ENCODE data around the gene FAR2.

Gene FAR2

GRCh38 chr12:29306682-29307081 lies 157.6 kb downstream of the FAR2 start:
- FAIRE-seq (no peak), DNase-seq (ENCODE audit: insufficient read length, low spot score) (no peak)
- TF ChIP-seq POLR2A (IDR thresholded peaks at IDR 0.05; ENCODE audit: low read depth, low read length) (no peak), PAX5 (IDR thresholded peaks at IDR 0.05; ENCODE audit: insufficient read depth, low read length, severe bottlenecking) (no peak), TAF1 (IDR thresholded peaks at IDR 0.05; ENCODE audit: low read depth, low read length) (no peak), SPI1 (IDR thresholded peaks at IDR 0.05; ENCODE audit: low read depth, low read length) (no peak), POLR2AphosphoS5 (IDR thresholded peaks at IDR 0.05; ENCODE audit: low read depth, low read length) (no peak), POU2F2 (IDR thresholded peaks at IDR 0.05; ENCODE audit: low read depth, low read length) (no peak)

- no peak for TF ChIP-seq POLR2AphosphoS5 (IDR thresholded peaks at IDR 0.05; ENCODE audit: low read depth, low read length)
- TF ChIP-seq POLR2A (IDR thresholded peaks at IDR 0.05; ENCODE audit: low read depth, low read length): no peak
- no peak for TF ChIP-seq POU2F2 (IDR thresholded peaks at IDR 0.05; ENCODE audit: low read depth, low read length)
- no peak for TF ChIP-seq TAF1 (IDR thresholded peaks at IDR 0.05; ENCODE audit: low read depth, low read length)
- TF ChIP-seq SPI1 (IDR thresholded peaks at IDR 0.05; ENCODE audit: low read depth, low read length): no peak
- no peak for TF ChIP-seq PAX5 (IDR thresholded peaks at IDR 0.05; ENCODE audit: insufficient read depth, low read length, severe bottlenecking)
- FAIRE-seq (no peak), DNase-seq (ENCODE audit: insufficient read length, low spot score) (no peak)
Observed at GRCh38 chr12:29309320-29309902, 160.3 kb downstream of the FAR2 start.

GRCh38 chr12:29310899-29311298 lies 161.8 kb downstream of the FAR2 start:
- TF ChIP-seq PAX5 (IDR thresholded peaks at IDR 0.05; ENCODE audit: insufficient read depth, low read length, severe bottlenecking) (no peak), POLR2AphosphoS5 (IDR thresholded peaks at IDR 0.05; ENCODE audit: low read depth, low read length) (no peak), SPI1 (IDR thresholded peaks at IDR 0.05; ENCODE audit: low read depth, low read length) (no peak), POU2F2 (IDR thresholded peaks at IDR 0.05; ENCODE audit: low read depth, low read length) (no peak), TAF1 (IDR thresholded peaks at IDR 0.05; ENCODE audit: low read depth, low read length) (no peak), POLR2A (IDR thresholded peaks at IDR 0.05; ENCODE audit: low read depth, low read length) (no peak)
- FAIRE-seq (no peak), DNase-seq (ENCODE audit: insufficient read length, low spot score) (no peak)

GRCh38 chr12:29314416-29314815 lies 165.3 kb downstream of the FAR2 start:
- DNase-seq (ENCODE audit: insufficient read length, low spot score) (no peak), FAIRE-seq (no peak)
- TF ChIP-seq SPI1 (IDR thresholded peaks at IDR 0.05; ENCODE audit: low read depth, low read length): no peak
- TF ChIP-seq POLR2AphosphoS5 (IDR thresholded peaks at IDR 0.05; ENCODE audit: low read depth, low read length): no peak
- TF ChIP-seq POLR2A (IDR thresholded peaks at IDR 0.05; ENCODE audit: low read depth, low read length): no peak
- no peak for TF ChIP-seq TAF1 (IDR thresholded peaks at IDR 0.05; ENCODE audit: low read depth, low read length)
- no peak for TF ChIP-seq PAX5 (IDR thresholded peaks at IDR 0.05; ENCODE audit: insufficient read depth, low read length, severe bottlenecking)
- TF ChIP-seq POU2F2 (IDR thresholded peaks at IDR 0.05; ENCODE audit: low read depth, low read length): no peak

- TF ChIP-seq POLR2AphosphoS5 (IDR thresholded peaks at IDR 0.05; ENCODE audit: low read depth, low read length) (no peak), POU2F2 (IDR thresholded peaks at IDR 0.05; ENCODE audit: low read depth, low read length) (no peak), POLR2A (IDR thresholded peaks at IDR 0.05; ENCODE audit: low read depth, low read length) (no peak), TAF1 (IDR thresholded peaks at IDR 0.05; ENCODE audit: low read depth, low read length) (no peak)
- FAIRE-seq (no peak), DNase-seq (ENCODE audit: insufficient read length, low spot score) (no peak)
Observed at GRCh38 chr12:29316752-29317151, 167.7 kb downstream of the FAR2 start.

GRCh38 chr12:29317556-29318363 lies 168.7 kb downstream of the FAR2 start:
- DNase-seq (ENCODE audit: insufficient read length, low spot score): peak; percentile 30
- TF ChIP-seq SPI1 (IDR thresholded peaks at IDR 0.05; ENCODE audit: low read depth, low read length): 0 out of 2 replicates have a peak, but pooled peaks have one; percentile 9
- no peak for TF ChIP-seq TAF1 (IDR thresholded peaks at IDR 0.05; ENCODE audit: low read depth, low read length)
- FAIRE-seq: peak; percentile 93

- no peak for DNase-seq (ENCODE audit: insufficient read length, low spot score)
- TF ChIP-seq PAX5 (IDR thresholded peaks at IDR 0.05; ENCODE audit: insufficient read depth, low read length, severe bottlenecking) (no peak), TAF1 (IDR thresholded peaks at IDR 0.05; ENCODE audit: low read depth, low read length) (no peak), POLR2A (IDR thresholded peaks at IDR 0.05; ENCODE audit: low read depth, low read length) (no peak), SPI1 (IDR thresholded peaks at IDR 0.05; ENCODE audit: low read depth, low read length) (no peak), POU2F2 (IDR thresholded peaks at IDR 0.05; ENCODE audit: low read depth, low read length) (no peak), POLR2AphosphoS5 (IDR thresholded peaks at IDR 0.05; ENCODE audit: low read depth, low read length) (no peak)
- no peak for FAIRE-seq
Observed at GRCh38 chr12:29320295-29321085, 171.4 kb downstream of the FAR2 start.

- no peak for TF ChIP-seq TAF1 (IDR thresholded peaks at IDR 0.05; ENCODE audit: low read depth, low read length)
- no peak for TF ChIP-seq POLR2AphosphoS5 (IDR thresholded peaks at IDR 0.05; ENCODE audit: low read depth, low read length)
- no peak for TF ChIP-seq SPI1 (IDR thresholded peaks at IDR 0.05; ENCODE audit: low read depth, low read length)
- TF ChIP-seq POU2F2 (IDR thresholded peaks at IDR 0.05; ENCODE audit: low read depth, low read length): no peak
- no peak for TF ChIP-seq PAX5 (IDR thresholded peaks at IDR 0.05; ENCODE audit: insufficient read depth, low read length, severe bottlenecking)
- no peak for TF ChIP-seq POLR2A (IDR thresholded peaks at IDR 0.05; ENCODE audit: low read depth, low read length)
- no peak for DNase-seq (ENCODE audit: insufficient read length, low spot score)
Observed at GRCh38 chr12:29322157-29322556, 173.1 kb downstream of the FAR2 start.

GRCh38 chr12:29329411-29329810 lies 180.3 kb downstream of the FAR2 start:
- TF ChIP-seq POU2F2 (IDR thresholded peaks at IDR 0.05; ENCODE audit: low read depth, low read length) (no peak), SPI1 (IDR thresholded peaks at IDR 0.05; ENCODE audit: low read depth, low read length) (no peak), TAF1 (IDR thresholded peaks at IDR 0.05; ENCODE audit: low read depth, low read length) (no peak), POLR2A (IDR thresholded peaks at IDR 0.05; ENCODE audit: low read depth, low read length) (no peak), POLR2AphosphoS5 (IDR thresholded peaks at IDR 0.05; ENCODE audit: low read depth, low read length) (no peak), PAX5 (IDR thresholded peaks at IDR 0.05; ENCODE audit: insufficient read depth, low read length, severe bottlenecking) (no peak)
- FAIRE-seq (no peak), DNase-seq (ENCODE audit: insufficient read length, low spot score) (no peak)

More at GRCh38 chr12:29322157-29322556, 173.1 kb downstream of the FAR2 start:
- FAIRE-seq: no peak

Measured in GM12891 (cell line).